HEK293 (cell line): ENCODE data around the gene UBR2.

Experiments used
- CTCF ChIA-PET: fragments of 350-600 bp; formaldehyde crosslinking; extraction: SDS; loops from one replicate; lab custom pipeline; 2021; ENCODE audit warnings: antibody characterized with exemption; lab: Yijun Ruan, JAX
- POLR2A ChIA-PET: fragments of 300-600 bp; formaldehyde crosslinking; extraction: SDS; loops from one replicate; lab custom pipeline; 2020; ENCODE audit warnings: antibody characterized with exemption, inconsistent platforms; lab: Yijun Ruan, JAX
- H3K27ac ChIP-seq: fragments of 200-500 bp; sonication (Bioruptor generic); 2 replicates; pipeline ENCODE4 v1.5.1; 2014; ENCODE audit warnings: low read depth, low read length, control low read depth, inconsistent platforms; ENCODE audit errors: extremely low read depth
- H3K36me3 ChIP-seq, 2 experiments: fragments of 200-500 bp in 1 of 2; sonication (Bioruptor generic) in 1 of 2; 1 replicate in 1 of 2; 2 replicates in 1 of 2; pipeline ENCODE4 v1.5.1; 2014 to 2017; ENCODE audit warnings: inconsistent platforms in 2 of 2, low read length in 2 of 2; ENCODE audit not compliant: control insufficient read depth in 2 of 2, insufficient read depth in 1 of 2
- H3K4me1 ChIP-seq: fragments of 200-500 bp; sonication (Bioruptor generic); 2 replicates; pipeline ENCODE4 v1.5.1; 2014; ENCODE audit warnings: mild to moderate bottlenecking, low read length, inconsistent platforms; ENCODE audit not compliant: control insufficient read depth, insufficient read depth
- H3K4me3 ChIP-seq: 2 replicates; pipeline ENCODE4 v1.5.1; 2011; ENCODE audit warnings: low read depth, mild to moderate bottlenecking, control low read depth, low read length, moderate library complexity
- H3K9me3 ChIP-seq: fragments of 200-500 bp; sonication (Bioruptor generic); 2 replicates; pipeline ENCODE4 v1.5.1; 2014; ENCODE audit warnings: low read depth, low read length, inconsistent platforms; ENCODE audit not compliant: control insufficient read depth, insufficient read depth
- EGR2 ChIP-seq: fragments of 450-650 bp; formaldehyde crosslinking; IDR thresholded peaks from 2 replicates; pipeline ENCODE4 v1.5.1; 2016; ENCODE audit warnings: low read depth, missing biosample characterization, missing genetic modification characterization
- HOXC10 ChIP-seq: sonication (generic); formaldehyde crosslinking; IDR thresholded peaks from 2 replicates; pipeline ENCODE4 v1.8.1; 2023; ENCODE audit warnings: mild to moderate bottlenecking, missing genetic modification reagents
- MYNN ChIP-seq: fragments of 450-650 bp; formaldehyde crosslinking; IDR thresholded peaks from 2 replicates; pipeline ENCODE4 v1.5.1; 2016; ENCODE audit warnings: missing biosample characterization, missing genetic modification characterization, borderline replicate concordance
- YY1 ChIP-seq: fragments of 450-650 bp; formaldehyde crosslinking; IDR thresholded peaks from 2 replicates; pipeline ENCODE4 v1.5.1; 2018; ENCODE audit warnings: missing biosample characterization, missing genetic modification characterization
- ZFHX2 ChIP-seq: fragments of 450-650 bp; formaldehyde crosslinking; conservative IDR thresholded peaks from 2 replicates; pipeline ENCODE4 v1.5.1; 2016; ENCODE audit warnings: missing biosample characterization, missing genetic modification characterization
- ZFP69B ChIP-seq: fragments of 450-650 bp; formaldehyde crosslinking; IDR thresholded peaks from 2 replicates; pipeline ENCODE4 v1.5.1; 2016; ENCODE audit warnings: missing biosample characterization, missing genetic modification characterization
- ZNF248 ChIP-seq: fragments of 450-650 bp; formaldehyde crosslinking; IDR thresholded peaks from 2 replicates; pipeline ENCODE4 v1.5.1; 2017; ENCODE audit warnings: missing biosample characterization, missing genetic modification characterization
- ZNF311 ChIP-seq: fragments of 450-650 bp; formaldehyde crosslinking; IDR thresholded peaks from 2 replicates; pipeline ENCODE4 v1.5.1; 2017; ENCODE audit warnings: missing biosample characterization, missing genetic modification characterization, borderline replicate concordance
- ZNF335 ChIP-seq: fragments of 450-650 bp; formaldehyde crosslinking; conservative IDR thresholded peaks from 2 replicates; pipeline ENCODE4 v1.5.1; 2016; ENCODE audit warnings: missing biosample characterization, missing genetic modification characterization
- ZNF341 ChIP-seq: fragments of 450-650 bp; formaldehyde crosslinking; IDR thresholded peaks from 2 replicates; pipeline ENCODE4; 2016; ENCODE audit warnings: low read depth, missing biosample characterization, missing genetic modification characterization
- ZNF394 ChIP-seq: fragments of 450-650 bp; formaldehyde crosslinking; IDR thresholded peaks from 2 replicates; pipeline ENCODE4 v1.5.1; 2016; ENCODE audit warnings: missing biosample characterization, missing genetic modification characterization, mild to moderate bottlenecking, moderate library complexity, borderline replicate concordance
- ZNF529 ChIP-seq: fragments of 450-650 bp; formaldehyde crosslinking; IDR thresholded peaks from 2 replicates; pipeline ENCODE4 v1.5.1; 2017; ENCODE audit warnings: missing genetic modification characterization, missing biosample characterization; ENCODE audit not compliant: insufficient replicate concordance
- ZNF549 ChIP-seq: fragments of 450-650 bp; IDR thresholded peaks from 2 replicates; pipeline ENCODE4 v1.5.1; 2018; ENCODE audit warnings: missing biosample characterization, missing genetic modification characterization, mild to moderate bottlenecking, inconsistent platforms, moderate library complexity
- ZNF654 ChIP-seq: fragments of 450-650 bp; formaldehyde crosslinking; IDR thresholded peaks from 2 replicates; pipeline ENCODE4 v1.5.1; 2016; ENCODE audit warnings: low read depth, missing biosample characterization, missing genetic modification characterization
- ZNF785 ChIP-seq: fragments of 450-650 bp; formaldehyde crosslinking; IDR thresholded peaks from 2 replicates; pipeline ENCODE4 v1.5.1; 2016; ENCODE audit warnings: missing biosample characterization, missing genetic modification characterization
- TF ChIP-seq, protein P1 (sequence below): fragments of 450-650 bp; formaldehyde crosslinking; IDR thresholded peaks from 2 replicates; pipeline ENCODE4 v1.5.1; 2016; ENCODE audit warnings: missing biosample characterization, missing genetic modification characterization
- TF ChIP-seq, protein P2 (sequence below): fragments of 450-650 bp; formaldehyde crosslinking; IDR thresholded peaks from 2 replicates; pipeline ENCODE4 v1.5.1; 2016; ENCODE audit warnings: missing biosample characterization, missing genetic modification characterization
- TF ChIP-seq, protein P3 (sequence below): fragments of 450-650 bp; formaldehyde crosslinking; conservative IDR thresholded peaks from 2 replicates; pipeline ENCODE4 v1.5.1; 2016; ENCODE audit warnings: low read depth, missing biosample characterization, missing genetic modification characterization
- TF ChIP-seq, protein P4 (sequence below): fragments of 450-650 bp; formaldehyde crosslinking; IDR thresholded peaks from 2 replicates; pipeline ENCODE4 v1.5.1; 2017; ENCODE audit warnings: missing biosample characterization, missing genetic modification characterization

UBR2 gene

DNA sequence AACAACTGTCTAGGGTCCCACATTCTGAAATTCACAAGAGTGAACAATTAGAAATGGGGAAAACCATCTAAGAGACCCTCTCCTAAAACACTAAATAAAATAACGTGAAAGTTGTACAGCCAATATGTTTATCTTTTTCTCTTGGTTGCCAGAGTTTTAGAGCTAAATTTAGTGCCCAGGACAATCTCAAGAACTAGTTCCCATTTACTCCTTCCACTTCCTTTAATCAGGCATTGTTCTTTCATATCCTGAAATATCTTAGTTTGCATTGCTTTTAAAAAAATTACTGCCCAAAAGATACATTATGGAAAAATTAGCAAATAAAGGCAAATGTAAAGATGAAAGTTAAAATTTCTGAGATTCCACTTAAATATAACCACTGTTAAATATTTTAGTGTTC is 33.1 kb upstream of the UBR2 start:
- POLR2A ChIA-PET, result interaction anchor here (1.7 kb wide), 1 partner anchor 77 kb away, joined by 3 read pairs; no protein-coding TSS in a partner anchor
- no peaks in the 10 kb centered on the region for H3K9me3 ChIP-seq
- CTCF ChIA-PET, result interaction anchor here (0.6 to 9.2 kb wide), 15 partner anchors 12 to 316 kb away, joined by 3 to 160 read pairs (median 5); no protein-coding TSS in a partner anchor

DNA sequence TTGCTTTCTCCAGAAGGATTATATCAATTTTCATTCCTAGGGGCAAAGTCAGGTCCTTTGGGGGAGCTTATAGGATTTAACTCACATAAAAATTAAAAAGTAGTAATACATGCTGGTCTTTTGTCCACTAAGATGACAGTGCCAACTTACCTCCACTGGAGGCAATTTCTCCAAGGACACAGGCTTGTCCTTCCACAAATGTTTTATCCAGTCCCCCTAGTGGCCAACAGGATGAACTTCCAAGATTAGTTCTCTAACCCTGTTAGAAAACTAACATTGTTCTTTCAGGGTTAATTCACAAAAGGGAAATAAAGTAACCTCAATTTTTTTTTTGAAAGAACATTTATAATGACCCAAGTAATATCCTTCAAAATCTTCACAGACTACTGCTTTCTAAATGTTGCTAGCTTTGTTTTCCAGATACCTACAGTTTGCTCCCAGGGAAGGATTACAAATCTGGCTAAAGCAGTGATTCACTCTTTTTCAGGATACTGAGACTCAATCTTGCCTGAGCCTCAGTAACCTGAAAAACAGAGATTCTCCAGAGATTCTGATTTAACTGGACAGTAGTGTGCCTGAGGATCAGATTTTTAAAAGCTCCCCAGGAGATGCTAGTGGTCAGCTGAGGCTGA is 31.7 kb upstream of the UBR2 start:
- H3K4me1 ChIP-seq, result no peaks in the 10 kb centered on the region
- H3K9me3 ChIP-seq, result no peaks in the 10 kb centered on the region
- no peak overlapping the region for H3K27ac ChIP-seq
- ChIA-PET CTCF (interaction anchor here (0.6 to 9.2 kb wide), 67 partner anchors 10 to 1076 kb away, joined by 3 to 160 read pairs (median 4); partner anchors contain the start of gene UBR2), POLR2A (interaction anchor here (0.9 to 1.7 kb wide), 3 partner anchors 32 to 80 kb away, joined by 3 read pairs; partner anchors contain the start of genes TRERF1 and UBR2)
- no peaks in the 10 kb centered on the region for H3K36me3 ChIP-seq
- TF ChIP-seq, protein P1, sequence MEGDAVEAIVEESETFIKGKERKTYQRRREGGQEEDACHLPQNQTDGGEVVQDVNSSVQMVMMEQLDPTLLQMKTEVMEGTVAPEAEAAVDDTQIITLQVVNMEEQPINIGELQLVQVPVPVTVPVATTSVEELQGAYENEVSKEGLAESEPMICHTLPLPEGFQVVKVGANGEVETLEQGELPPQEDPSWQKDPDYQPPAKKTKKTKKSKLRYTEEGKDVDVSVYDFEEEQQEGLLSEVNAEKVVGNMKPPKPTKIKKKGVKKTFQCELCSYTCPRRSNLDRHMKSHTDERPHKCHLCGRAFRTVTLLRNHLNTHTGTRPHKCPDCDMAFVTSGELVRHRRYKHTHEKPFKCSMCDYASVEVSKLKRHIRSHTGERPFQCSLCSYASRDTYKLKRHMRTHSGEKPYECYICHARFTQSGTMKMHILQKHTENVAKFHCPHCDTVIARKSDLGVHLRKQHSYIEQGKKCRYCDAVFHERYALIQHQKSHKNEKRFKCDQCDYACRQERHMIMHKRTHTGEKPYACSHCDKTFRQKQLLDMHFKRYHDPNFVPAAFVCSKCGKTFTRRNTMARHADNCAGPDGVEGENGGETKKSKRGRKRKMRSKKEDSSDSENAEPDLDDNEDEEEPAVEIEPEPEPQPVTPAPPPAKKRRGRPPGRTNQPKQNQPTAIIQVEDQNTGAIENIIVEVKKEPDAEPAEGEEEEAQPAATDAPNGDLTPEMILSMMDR (tag by site-specific recombination), result peak; percentile 42; the same call in 1 of the 2 replicates
- TF ChIP-seq ZNF311 (tag by site-specific recombination), result no peak
- no peak for TF ChIP-seq ZFHX2 (tag by site-specific recombination)
- TF ChIP-seq ZNF654, result peak; percentile 30; the same call in 1 of the 2 replicates
- no peak overlapping the region for H3K4me3 ChIP-seq

More for the DNA sequence above, 33.1 kb upstream of the UBR2 start:
- H3K4me3 ChIP-seq, result no peak overlapping the region
- no peaks in the 10 kb centered on the region for H3K36me3 ChIP-seq
- TF ChIP-seq, protein P2, sequence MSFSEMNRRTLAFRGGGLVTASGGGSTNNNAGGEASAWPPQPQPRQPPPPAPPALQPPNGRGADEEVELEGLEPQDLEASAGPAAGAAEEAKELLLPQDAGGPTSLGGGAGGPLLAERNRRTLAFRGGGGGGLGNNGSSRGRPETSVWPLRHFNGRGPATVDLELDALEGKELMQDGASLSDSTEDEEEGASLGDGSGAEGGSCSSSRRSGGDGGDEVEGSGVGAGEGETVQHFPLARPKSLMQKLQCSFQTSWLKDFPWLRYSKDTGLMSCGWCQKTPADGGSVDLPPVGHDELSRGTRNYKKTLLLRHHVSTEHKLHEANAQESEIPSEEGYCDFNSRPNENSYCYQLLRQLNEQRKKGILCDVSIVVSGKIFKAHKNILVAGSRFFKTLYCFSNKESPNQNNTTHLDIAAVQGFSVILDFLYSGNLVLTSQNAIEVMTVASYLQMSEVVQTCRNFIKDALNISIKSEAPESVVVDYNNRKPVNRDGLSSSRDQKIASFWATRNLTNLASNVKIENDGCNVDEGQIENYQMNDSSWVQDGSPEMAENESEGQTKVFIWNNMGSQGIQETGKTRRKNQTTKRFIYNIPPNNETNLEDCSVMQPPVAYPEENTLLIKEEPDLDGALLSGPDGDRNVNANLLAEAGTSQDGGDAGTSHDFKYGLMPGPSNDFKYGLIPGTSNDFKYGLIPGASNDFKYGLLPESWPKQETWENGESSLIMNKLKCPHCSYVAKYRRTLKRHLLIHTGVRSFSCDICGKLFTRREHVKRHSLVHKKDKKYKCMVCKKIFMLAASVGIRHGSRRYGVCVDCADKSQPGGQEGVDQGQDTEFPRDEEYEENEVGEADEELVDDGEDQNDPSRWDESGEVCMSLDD, result no peak
- TF ChIP-seq HOXC10 (CRISPR knock-in tag) (no peak), YY1 (no peak), ZNF248 (tag by site-specific recombination) (no peak)
- TF ChIP-seq, all 188 proteins: peak for 0
- Histone ChIP-seq H3K4me1 (no peaks in the 10 kb centered on the region), H3K27ac (no peak overlapping the region)

DNA sequence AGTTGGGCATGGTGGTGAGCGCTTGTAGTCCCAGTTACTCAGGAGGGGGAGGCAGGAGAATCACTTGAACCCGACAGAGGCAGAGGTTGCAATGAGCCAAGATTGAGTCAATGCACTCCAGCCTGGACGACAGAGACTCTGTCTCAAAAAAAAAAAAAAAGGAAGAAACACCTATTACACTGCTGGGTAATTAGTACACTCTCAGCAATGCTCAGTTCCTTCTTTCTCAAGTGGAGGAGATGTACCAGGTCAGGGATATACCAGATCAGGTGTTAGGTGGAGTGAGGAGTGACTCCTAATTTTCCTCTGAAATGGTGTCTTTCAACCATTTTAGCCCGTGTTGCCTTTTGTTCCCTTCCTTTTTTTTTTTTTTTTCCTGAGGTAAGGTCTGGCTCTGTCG is 30.0 kb upstream of the UBR2 start:
- Histone ChIP-seq H3K4me1 (no peaks in the 10 kb centered on the region), H3K4me3 (no peak overlapping the region), H3K36me3 (no peaks in the 10 kb centered on the region), H3K9me3 (no peaks in the 10 kb centered on the region), H3K27ac (no peak overlapping the region)
- POLR2A ChIA-PET, result interaction anchor here (0.8 kb wide), 1 partner anchor 15 kb away, joined by 4 read pairs; no protein-coding TSS in a partner anchor
- CTCF ChIA-PET, result interaction anchor here (0.6 to 9.2 kb wide), 7 partner anchors 15 to 101 kb away, joined by 3 to 160 read pairs (median 23); no protein-coding TSS in a partner anchor
- no peak for TF ChIP-seq ZNF549 (tag by site-specific recombination)
- no peak for TF ChIP-seq MYNN (tag by site-specific recombination)
- no peak for TF ChIP-seq ZNF335 (tag by site-specific recombination)
- no peak for TF ChIP-seq EGR2
- TF ChIP-seq, protein P3, sequence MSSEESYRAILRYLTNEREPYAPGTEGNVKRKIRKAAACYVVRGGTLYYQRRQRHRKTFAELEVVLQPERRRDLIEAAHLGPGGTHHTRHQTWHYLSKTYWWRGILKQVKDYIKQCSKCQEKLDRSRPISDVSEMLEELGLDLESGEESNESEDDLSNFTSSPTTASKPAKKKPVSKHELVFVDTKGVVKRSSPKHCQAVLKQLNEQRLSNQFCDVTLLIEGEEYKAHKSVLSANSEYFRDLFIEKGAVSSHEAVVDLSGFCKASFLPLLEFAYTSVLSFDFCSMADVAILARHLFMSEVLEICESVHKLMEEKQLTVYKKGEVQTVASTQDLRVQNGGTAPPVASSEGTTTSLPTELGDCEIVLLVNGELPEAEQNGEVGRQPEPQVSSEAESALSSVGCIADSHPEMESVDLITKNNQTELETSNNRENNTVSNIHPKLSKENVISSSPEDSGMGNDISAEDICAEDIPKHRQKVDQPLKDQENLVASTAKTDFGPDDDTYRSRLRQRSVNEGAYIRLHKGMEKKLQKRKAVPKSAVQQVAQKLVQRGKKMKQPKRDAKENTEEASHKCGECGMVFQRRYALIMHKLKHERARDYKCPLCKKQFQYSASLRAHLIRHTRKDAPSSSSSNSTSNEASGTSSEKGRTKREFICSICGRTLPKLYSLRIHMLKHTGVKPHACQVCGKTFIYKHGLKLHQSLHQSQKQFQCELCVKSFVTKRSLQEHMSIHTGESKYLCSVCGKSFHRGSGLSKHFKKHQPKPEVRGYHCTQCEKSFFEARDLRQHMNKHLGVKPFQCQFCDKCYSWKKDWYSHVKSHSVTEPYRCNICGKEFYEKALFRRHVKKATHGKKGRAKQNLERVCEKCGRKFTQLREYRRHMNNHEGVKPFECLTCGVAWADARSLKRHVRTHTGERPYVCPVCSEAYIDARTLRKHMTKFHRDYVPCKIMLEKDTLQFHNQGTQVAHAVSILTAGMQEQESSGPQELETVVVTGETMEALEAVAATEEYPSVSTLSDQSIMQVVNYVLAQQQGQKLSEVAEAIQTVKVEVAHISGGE (tag by site-specific recombination), result no peak
- TF ChIP-seq, protein P4, sequence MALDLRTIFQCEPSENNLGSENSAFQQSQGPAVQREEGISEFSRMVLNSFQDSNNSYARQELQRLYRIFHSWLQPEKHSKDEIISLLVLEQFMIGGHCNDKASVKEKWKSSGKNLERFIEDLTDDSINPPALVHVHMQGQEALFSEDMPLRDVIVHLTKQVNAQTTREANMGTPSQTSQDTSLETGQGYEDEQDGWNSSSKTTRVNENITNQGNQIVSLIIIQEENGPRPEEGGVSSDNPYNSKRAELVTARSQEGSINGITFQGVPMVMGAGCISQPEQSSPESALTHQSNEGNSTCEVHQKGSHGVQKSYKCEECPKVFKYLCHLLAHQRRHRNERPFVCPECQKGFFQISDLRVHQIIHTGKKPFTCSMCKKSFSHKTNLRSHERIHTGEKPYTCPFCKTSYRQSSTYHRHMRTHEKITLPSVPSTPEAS, result no peak
- no peak for TF ChIP-seq ZFP69B (tag by site-specific recombination)
- no peak for TF ChIP-seq ZNF785 (tag by site-specific recombination)
- TF ChIP-seq ZNF529 (tag by site-specific recombination), result no peak
- no peak for TF ChIP-seq ZNF394 (tag by site-specific recombination)
- no peak for TF ChIP-seq ZNF341 (tag by site-specific recombination)
